Right ventricle myocardium superior (tissue), 1 donor: ENCODE measurements around the gene LNPK. TPM values are rescaled to one million over a fixed set of nuclear protein-coding genes. Genes with fewer than 3 reads are reported as not detected.
A peak's percentile ranks its signal among the peaks of the same experiment; 100 is the strongest.
"Not testable (repeated sequence)": the region's sequence is repeated elsewhere in the genome, so short reads cannot be mapped to it uniquely, and the experiment has no call there.

ENCODE experiments used
- ATAC-seq: fragments of 200-7000 bp; cut with Tn5 transposase; one replicate; pipeline ENCODE4 v1.9.1; 2020; ENCODE audit warnings: mild to moderate bottlenecking; ENCODE audit not compliant: poor library complexity
- DNase-seq: peaks from one replicate; pipeline ENCODE4 v3.0.0-alpha.2; 2020
- intact Hi-C: fragments of 100-400 bp; cut with DNase I; formaldehyde crosslinking; loops from one replicate; pipeline ENCODE4 v1.11.2; 2022
- long read RNA-seq: library from polyadenylated mRNA; unstranded; transcript quantifications from one replicate; pipeline ENCODE4 v2.0.0, GENCODE V29; 2021
- total RNA-seq: library from RNA; stranded (reverse); fragmentation: NEBNext Ultra II Directional; extraction: Animal tissue kit (Norgen Biotek cat#: 25700); gene quantifications from one replicate; pipeline ENCODE4 v1.2.1, GENCODE V29; 2021
- donor health status: DM: no; HTN: yes; CAD: no; lungs with severe emphysema.

LNPK gene
- total RNA-seq, result 38.0 TPM
- long read RNA-seq, full-length matches to known transcripts, result 48 of 68 reads
- long read RNA-seq, partial matches to known transcripts, result 2 of 68 reads
- long read RNA-seq, other reads (novel, unspliced or antisense), result 18 of 68 reads

- DNase-seq (peak; percentile 96), ATAC-seq (peak; percentile 98)
- intact Hi-C loops, result no loop called here
These were observed at the start of gene LNPK for GRCh38 chr2:176001916-176002687. Gene LNPK (minus strand): TSS chr2:176002267. CDS start chr2:175995584, 6,683 bp downstream.

GRCh38 chr2:176039375-176039774 lies 37.3 kb upstream of the LNPK start:
- ATAC-seq (no peak), DNase-seq (no peak)
- intact Hi-C loops, result no loop called here

GRCh38 chr2:176038694-176039093 lies 36.6 kb upstream of the LNPK start:
- ATAC-seq, result no peak
- intact Hi-C loops, result no loop called here
- DNase-seq, result no peak

GRCh38 chr2:176035013-176035691 lies 33.1 kb upstream of the LNPK start:
- ATAC-seq (peak; percentile 93), DNase-seq (no peak)
- intact Hi-C loops, result no loop called here

- DNase-seq (no peak), ATAC-seq (no peak)
- intact Hi-C loops, result no loop called here
These were observed 25.7 kb upstream of the LNPK start for GRCh38 chr2:176027806-176028205.

GRCh38 chr2:176025932-176026331 lies 23.9 kb upstream of the LNPK start:
- ATAC-seq (no peak), DNase-seq (no peak)
- intact Hi-C loops, result no loop called here

GRCh38 chr2:176024083-176024482 lies 22.0 kb upstream of the LNPK start:
- intact Hi-C loops, result no loop called here
- ATAC-seq, result no peak
- DNase-seq, result no peak

- intact Hi-C loops, result no loop called here
- ATAC-seq, result no peak
- no peak for DNase-seq
These were observed 20.0 kb upstream of the LNPK start for GRCh38 chr2:176022048-176022447.

- intact Hi-C loops, result no loop called here
- no peak for DNase-seq
These were observed 18.3 kb upstream of the LNPK start for GRCh38 chr2:176020400-176020799.

GRCh38 chr2:176018708-176019107 lies 16.6 kb upstream of the LNPK start:
- no peak for DNase-seq
- intact Hi-C loops, result no loop called here
- ATAC-seq, result no peak

More at GRCh38 chr2:176020400-176020799, 18.3 kb upstream of the LNPK start:
- ATAC-seq, result no peak

GRCh38 chr2:176009445-176009844 lies 7.4 kb upstream of the LNPK start:
- ATAC-seq, result no peak
- DNase-seq, result no peak
- intact Hi-C loops, result no loop called here

- no peak for ATAC-seq
- no peak for DNase-seq
- intact Hi-C loops, result no loop called here
These were observed 2.9 kb upstream of the LNPK start for GRCh38 chr2:176004934-176005333.

GRCh38 chr2:176003958-176004357 lies 1.9 kb upstream of the LNPK start:
- DNase-seq (no peak), ATAC-seq (no peak)
- intact Hi-C loops, result no loop called here

GRCh38 chr2:176002688-176003210 lies 682 bp upstream of the LNPK start:
- ATAC-seq, result peak; percentile 41
- intact Hi-C loops, result no loop called here
- DNase-seq, result peak; percentile 43

- intact Hi-C loops, result no loop called here
- ATAC-seq (peak; percentile 67), DNase-seq (peak; percentile 57)
These were observed 669 bp downstream of the LNPK start for GRCh38 chr2:176001281-176001915.

GRCh38 chr2:175999283-175999819 lies 2.7 kb downstream of the LNPK start:
- intact Hi-C loops, result no loop called here
- DNase-seq (no peak), ATAC-seq (no peak)

- ATAC-seq (peak; percentile 74), DNase-seq (peak; percentile 26)
- intact Hi-C loops, result no loop called here
These were observed 12.0 kb downstream of the LNPK start for GRCh38 chr2:175990099-175990498.

- DNase-seq, ATAC-seq, intact Hi-C loops: not testable (repeated sequence)
These were observed 14.9 kb downstream of the LNPK start for GRCh38 chr2:175987126-175987525.

GRCh38 chr2:175984846-175985245 lies 17.2 kb downstream of the LNPK start:
- DNase-seq (no peak), ATAC-seq (no peak)
- intact Hi-C loops, result no loop called here
